ENCODE data around the gene CHD6.

The CHD6 gene

DNA sequence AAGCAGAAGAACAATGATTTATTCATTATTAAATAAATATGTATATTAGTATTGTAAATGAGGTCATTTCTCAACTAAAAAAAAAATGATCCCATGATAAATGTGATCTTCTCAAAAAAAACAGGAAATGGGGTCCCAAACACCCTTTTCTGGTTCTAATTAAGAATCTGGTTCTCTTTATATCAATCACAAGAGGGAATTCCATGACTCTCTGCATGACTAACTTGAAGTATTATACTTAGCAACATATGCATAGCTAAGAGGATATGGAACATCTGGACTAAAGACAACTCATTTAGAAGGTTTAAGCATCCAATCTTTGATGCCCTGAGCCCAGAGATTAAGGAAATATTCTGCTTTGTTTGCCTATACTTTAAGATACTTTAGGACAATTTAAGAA is 161.8 kb downstream of the CHD6 start:
- Histone ChIP-seq H3K4me1 (ENCODE audit: insufficient read depth, low read length, severe bottlenecking) (no peaks in the 10 kb centered on the region), H3K9me3 (ENCODE audit: low read length) (no peaks in the 10 kb centered on the region), H3K27ac (ENCODE audit: low read depth, low read length, poor library complexity, severe bottlenecking) (no peak overlapping the region), H3K27me3 (ENCODE audit: insufficient read depth, low read length) (no peaks in the 10 kb centered on the region), H3K9ac (ENCODE audit: low read length) (no peak overlapping the region), H3K4me3 (ENCODE audit: low read depth, low read length, poor library complexity, severe bottlenecking) (no peak overlapping the region), H3K9me2 (ENCODE audit: low read depth, low read length) (no peaks in the 10 kb centered on the region), H3K79me2 (ENCODE audit: insufficient read depth, low read length) (no peaks in the 10 kb centered on the region), H4K20me1 (ENCODE audit: insufficient read depth, low read length) (no peaks in the 10 kb centered on the region), H2AFZ (ENCODE audit: low read length) (no peak overlapping the region), H3K4me2 (ENCODE audit: low read length) (no peak overlapping the region), H3F3A (ENCODE audit: insufficient read depth, low read length) (no peaks in the 10 kb centered on the region), H3K36me3 (ENCODE audit: insufficient read depth, low read length) (peaks cover 43% of the 10 kb centered on the region; the same call in 1 of the 2 replicates)
- no peak for TF ChIP-seq EZH2 (IDR thresholded peaks at IDR 0.05; ENCODE audit: borderline replicate concordance, low read length)
- TF ChIP-seq, protein P1, sequence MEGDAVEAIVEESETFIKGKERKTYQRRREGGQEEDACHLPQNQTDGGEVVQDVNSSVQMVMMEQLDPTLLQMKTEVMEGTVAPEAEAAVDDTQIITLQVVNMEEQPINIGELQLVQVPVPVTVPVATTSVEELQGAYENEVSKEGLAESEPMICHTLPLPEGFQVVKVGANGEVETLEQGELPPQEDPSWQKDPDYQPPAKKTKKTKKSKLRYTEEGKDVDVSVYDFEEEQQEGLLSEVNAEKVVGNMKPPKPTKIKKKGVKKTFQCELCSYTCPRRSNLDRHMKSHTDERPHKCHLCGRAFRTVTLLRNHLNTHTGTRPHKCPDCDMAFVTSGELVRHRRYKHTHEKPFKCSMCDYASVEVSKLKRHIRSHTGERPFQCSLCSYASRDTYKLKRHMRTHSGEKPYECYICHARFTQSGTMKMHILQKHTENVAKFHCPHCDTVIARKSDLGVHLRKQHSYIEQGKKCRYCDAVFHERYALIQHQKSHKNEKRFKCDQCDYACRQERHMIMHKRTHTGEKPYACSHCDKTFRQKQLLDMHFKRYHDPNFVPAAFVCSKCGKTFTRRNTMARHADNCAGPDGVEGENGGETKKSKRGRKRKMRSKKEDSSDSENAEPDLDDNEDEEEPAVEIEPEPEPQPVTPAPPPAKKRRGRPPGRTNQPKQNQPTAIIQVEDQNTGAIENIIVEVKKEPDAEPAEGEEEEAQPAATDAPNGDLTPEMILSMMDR (IDR thresholded peaks at IDR 0.05; ENCODE audit: low read length) = no peak

DNA sequence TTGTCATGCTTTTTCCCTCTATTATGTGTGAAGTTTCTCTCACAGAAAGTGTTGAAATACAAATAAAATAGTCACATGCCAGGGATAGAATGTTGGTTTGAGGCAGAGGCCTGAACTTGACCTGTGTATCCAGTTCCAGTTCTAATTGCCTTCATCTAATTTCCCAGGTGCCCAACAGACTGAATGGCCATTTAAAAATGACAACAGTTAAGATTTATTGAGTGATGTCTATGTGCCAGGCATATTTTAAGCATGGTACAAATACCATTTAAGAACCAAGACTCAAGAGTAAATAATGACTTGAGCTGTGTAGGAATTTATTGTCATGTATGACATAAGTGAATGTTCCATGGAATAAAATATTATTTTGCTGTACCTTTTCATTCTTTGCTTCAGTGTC is 163.9 kb downstream of the CHD6 start:
- H3K4me3 ChIP-seq (ENCODE audit: low read depth, low read length, poor library complexity, severe bottlenecking) = no peak overlapping the region
- no peaks in the 10 kb centered on the region for H3K27me3 ChIP-seq (ENCODE audit: insufficient read depth, low read length)
- no peaks in the 10 kb centered on the region for H4K20me1 ChIP-seq (ENCODE audit: insufficient read depth, low read length)
- no peaks in the 10 kb centered on the region for H3K9me3 ChIP-seq (ENCODE audit: low read length)
- H3K36me3 ChIP-seq (ENCODE audit: insufficient read depth, low read length) = peaks cover 46% of the 10 kb centered on the region; the same call in 1 of the 2 replicates
- H3K27ac ChIP-seq (ENCODE audit: low read depth, low read length, poor library complexity, severe bottlenecking) = no peak overlapping the region
- H3F3A ChIP-seq (ENCODE audit: insufficient read depth, low read length) = no peaks in the 10 kb centered on the region
- TF ChIP-seq, protein P1 (IDR thresholded peaks at IDR 0.05; ENCODE audit: low read length) = no peak
- TF ChIP-seq EZH2 (IDR thresholded peaks at IDR 0.05; ENCODE audit: borderline replicate concordance, low read length) = no peak
- no peak overlapping the region for H3K9ac ChIP-seq (ENCODE audit: low read length)
- H3K79me2 ChIP-seq (ENCODE audit: insufficient read depth, low read length) = no peaks in the 10 kb centered on the region
- no peak overlapping the region for H2AFZ ChIP-seq (ENCODE audit: low read length)
- no peaks in the 10 kb centered on the region for H3K4me1 ChIP-seq (ENCODE audit: insufficient read depth, low read length, severe bottlenecking)
- H3K9me2 ChIP-seq (ENCODE audit: low read depth, low read length) = no peaks in the 10 kb centered on the region
- no peak overlapping the region for H3K4me2 ChIP-seq (ENCODE audit: low read length)

DNA sequence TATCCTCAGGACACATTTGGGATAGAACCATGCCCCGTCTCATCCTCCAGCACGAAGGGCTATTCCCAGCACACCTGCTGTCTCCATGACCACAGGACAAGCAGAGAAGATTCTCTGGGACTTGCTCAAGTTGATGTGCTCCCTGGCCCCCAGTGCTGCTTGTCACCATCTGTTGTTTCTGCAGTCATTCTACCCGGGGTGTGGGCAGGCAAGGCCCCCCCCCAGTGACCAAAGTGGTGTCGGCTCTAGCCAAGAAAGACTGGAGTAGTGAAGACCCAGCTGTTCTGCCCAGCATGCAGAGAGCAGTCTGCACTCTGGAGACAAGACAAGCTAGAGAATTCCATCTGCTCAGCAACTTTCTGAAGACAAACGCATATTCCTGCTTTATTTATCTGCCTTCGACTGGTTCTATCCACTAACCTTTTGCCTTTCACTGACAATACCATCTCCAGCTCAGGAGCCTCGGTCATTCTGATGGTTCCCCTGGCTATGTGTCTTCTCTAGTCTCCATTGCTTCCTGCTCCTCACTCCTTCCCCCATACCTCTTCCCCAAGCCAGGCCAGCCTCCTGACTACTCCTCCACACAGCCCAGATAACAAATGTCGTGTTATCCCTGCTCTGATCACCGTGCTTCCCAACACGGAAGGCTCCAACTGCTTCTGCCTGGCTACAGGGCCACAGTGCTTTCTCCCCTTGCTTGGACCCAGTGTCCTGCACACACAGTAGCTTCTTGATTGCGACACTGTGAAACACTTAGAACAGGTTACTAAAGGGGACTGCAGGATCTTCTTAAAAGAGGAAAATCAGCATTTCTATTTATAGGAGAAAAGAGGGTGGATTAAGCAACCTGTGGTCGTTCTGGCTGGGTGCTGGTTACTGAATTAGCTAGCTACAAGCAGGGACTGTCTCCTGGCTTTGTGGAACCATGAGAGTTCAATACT is 164.9 kb downstream of the CHD6 start:
- H3K4me2 ChIP-seq (ENCODE audit: low read length) = no peak overlapping the region
- no peak overlapping the region for H3K4me3 ChIP-seq (ENCODE audit: low read depth, low read length, poor library complexity, severe bottlenecking)
- no peak overlapping the region for H2AFZ ChIP-seq (ENCODE audit: low read length)
- H3K9me3 ChIP-seq (ENCODE audit: low read length) = no peaks in the 10 kb centered on the region
- TF ChIP-seq EZH2 (IDR thresholded peaks at IDR 0.05; ENCODE audit: borderline replicate concordance, low read length) = no peak
- TF ChIP-seq, protein P1 (IDR thresholded peaks at IDR 0.05; ENCODE audit: low read length) = no peak
- H3K9ac ChIP-seq (ENCODE audit: low read length) = no peak overlapping the region
- H3K79me2 ChIP-seq (ENCODE audit: insufficient read depth, low read length) = no peaks in the 10 kb centered on the region
- H3F3A ChIP-seq (ENCODE audit: insufficient read depth, low read length) = no peaks in the 10 kb centered on the region
- no peak overlapping the region for H3K27ac ChIP-seq (ENCODE audit: low read depth, low read length, poor library complexity, severe bottlenecking)
- H3K27me3 ChIP-seq (ENCODE audit: insufficient read depth, low read length) = no peaks in the 10 kb centered on the region
- H3K9me2 ChIP-seq (ENCODE audit: low read depth, low read length) = no peaks in the 10 kb centered on the region
- no peaks in the 10 kb centered on the region for H4K20me1 ChIP-seq (ENCODE audit: insufficient read depth, low read length)
- no peaks in the 10 kb centered on the region for H3K4me1 ChIP-seq (ENCODE audit: insufficient read depth, low read length, severe bottlenecking)
- peaks cover 49% of the 10 kb centered on the region; the same call in 1 of the 2 replicates for H3K36me3 ChIP-seq (ENCODE audit: insufficient read depth, low read length)

Measured in OCI-LY1 (cell line).